Naive thymus-derived CD4-positive, alpha-beta T cell (primary cell): ENCODE data around the gene DNAJA2. TPM values are rescaled to one million over a fixed set of nuclear protein-coding genes. Genes with fewer than 3 reads are reported as not detected.

ENCODE experiments used
- ATAC-seq: fragments of 150-1000 bp; cut with Tn5 transposase; 2 replicates; pipeline ENCODE4 v1.10.0; 2021; ENCODE audit warnings: mild to moderate bottlenecking, moderate library complexity
- CTCF ChIA-PET: fragments of 350-600 bp; sonication (Branson Sonifier 250); formaldehyde crosslinking; loops from one replicate; lab custom pipeline; 2021; ENCODE audit warnings: antibody characterized with exemption; lab: Charles Lee
- POLR2A ChIA-PET: fragments of 350-600 bp; sonication (Branson Sonifier 250); formaldehyde crosslinking; loops from one replicate; lab custom pipeline; 2021; ENCODE audit warnings: antibody characterized with exemption, inconsistent platforms; lab: Charles Lee
- DNase-seq, 9 donors: peaks; one replicate each; pipeline versions ENCODE4 v3.0.0 to v3.0.0-alpha.2; 2020 to 2022; ENCODE audit warnings: mixed read lengths in 1 of 9
- H3K27ac ChIP-seq: one replicate; pipeline ENCODE4 v1.7.0; 2013; ENCODE audit warnings: mild to moderate bottlenecking, low read depth, low read length, moderate library complexity
- H3K27me3 ChIP-seq, 2 donors: one replicate each; pipeline ENCODE4 v1.7.0; 2013; ENCODE audit warnings: low read length in 2 of 2, mild to moderate bottlenecking in 2 of 2, moderate library complexity in 2 of 2; ENCODE audit not compliant: control insufficient read depth in 2 of 2, insufficient read depth in 2 of 2
- H3K36me3 ChIP-seq, 3 experiments: 1 replicate in 2 of 3; 2 replicates in 1 of 3; pipeline ENCODE4 v1.7.0; 2013; ENCODE audit warnings: low read length in 3 of 3, mild to moderate bottlenecking in 3 of 3, moderate library complexity in 1 of 3; ENCODE audit not compliant: insufficient read depth in 3 of 3, control insufficient read depth in 2 of 3
- H3K4me1 ChIP-seq, 2 donors: one replicate each; pipeline ENCODE4 v1.7.0; 2013; ENCODE audit warnings: low read length in 2 of 2, mild to moderate bottlenecking in 2 of 2, moderate library complexity in 1 of 2; ENCODE audit not compliant: control insufficient read depth in 2 of 2, insufficient read depth in 2 of 2
- H3K4me3 ChIP-seq: 2 replicates; pipeline ENCODE4 v1.7.0; 2013; ENCODE audit warnings: mild to moderate bottlenecking, low read length
- H3K9me3 ChIP-seq, 3 experiments: 1 replicate in 2 of 3; 2 replicates in 1 of 3; pipeline ENCODE4 v1.7.0; 2013; ENCODE audit warnings: low read length in 3 of 3; ENCODE audit not compliant: control insufficient read depth in 2 of 3
- H3K27ac Mint-ChIP-seq, 9 donors: one replicate each; pipeline ENCODE4 v1.8.0; 2020 to 2022; ENCODE audit warnings: mixed read lengths in 9 of 9, mild to moderate bottlenecking in 8 of 9, moderate library complexity in 5 of 9, inconsistent platforms in 2 of 9
- H3K27me3 Mint-ChIP-seq, 5 donors: one replicate each; pipeline ENCODE4 v1.8.0; 2021 to 2022; ENCODE audit warnings: mixed read lengths in 5 of 5, mild to moderate bottlenecking in 1 of 5
- H3K36me3 Mint-ChIP-seq, 5 donors: one replicate each; pipeline ENCODE4 v1.8.0; 2020 to 2022; ENCODE audit warnings: mixed read lengths in 5 of 5, mild to moderate bottlenecking in 3 of 5, inconsistent platforms in 1 of 5
- H3K4me1 Mint-ChIP-seq, 7 donors: one replicate each; pipeline ENCODE4 v1.8.0; 2020 to 2022; ENCODE audit warnings: mixed read lengths in 7 of 7, mild to moderate bottlenecking in 3 of 7, inconsistent platforms in 1 of 7
- H3K4me3 Mint-ChIP-seq, 10 donors: one replicate each; pipeline ENCODE4 v1.8.0; 2020 to 2022; ENCODE audit warnings: mild to moderate bottlenecking in 10 of 10, mixed read lengths in 10 of 10, moderate library complexity in 6 of 10, inconsistent platforms in 2 of 10
- H3K9me3 Mint-ChIP-seq, 11 donors: one replicate each; pipeline ENCODE4 v1.8.0; 2020 to 2022; ENCODE audit warnings: mixed read lengths in 11 of 11, mild to moderate bottlenecking in 4 of 11, inconsistent platforms in 1 of 11, moderate library complexity in 1 of 11
- intact Hi-C, 2 donors: fragments of 100-400 bp; cut with micrococcal nuclease; formaldehyde crosslinking; loops; one replicate each; pipeline ENCODE4 v1.15.1; 2023
- polyA plus RNA-seq, 2 donors: library from polyadenylated mRNA; unstranded; fragments of 300-500 nt; fragmentation: Illumina TruSeq; gene quantifications; one replicate each; pipeline ENCODE4 v1.2.3, GENCODE V29; 2021
- total RNA-seq, 6 experiments: library from RNA in 5 of 6; stranded (reverse) in 5 of 6; gene quantifications; 1 replicate in 5 of 6; 2 replicates in 1 of 6; pipeline ENCODE4 v1.2.3 and lab custom pipeline; 2021 to 2026

The DNAJA2 gene
- total RNA-seq (10 to 100 TPM; 59.4 to 73.3 (median 60.9) TPM), polyA plus RNA-seq (10 to 100 TPM; 69.2 to 98.2 TPM), total RNA-seq (lab: John Stamatoyannopoulos, UW) (98.3 reads per million, percentile 84 among the genes with 10 or more reads in this experiment)

DNA sequence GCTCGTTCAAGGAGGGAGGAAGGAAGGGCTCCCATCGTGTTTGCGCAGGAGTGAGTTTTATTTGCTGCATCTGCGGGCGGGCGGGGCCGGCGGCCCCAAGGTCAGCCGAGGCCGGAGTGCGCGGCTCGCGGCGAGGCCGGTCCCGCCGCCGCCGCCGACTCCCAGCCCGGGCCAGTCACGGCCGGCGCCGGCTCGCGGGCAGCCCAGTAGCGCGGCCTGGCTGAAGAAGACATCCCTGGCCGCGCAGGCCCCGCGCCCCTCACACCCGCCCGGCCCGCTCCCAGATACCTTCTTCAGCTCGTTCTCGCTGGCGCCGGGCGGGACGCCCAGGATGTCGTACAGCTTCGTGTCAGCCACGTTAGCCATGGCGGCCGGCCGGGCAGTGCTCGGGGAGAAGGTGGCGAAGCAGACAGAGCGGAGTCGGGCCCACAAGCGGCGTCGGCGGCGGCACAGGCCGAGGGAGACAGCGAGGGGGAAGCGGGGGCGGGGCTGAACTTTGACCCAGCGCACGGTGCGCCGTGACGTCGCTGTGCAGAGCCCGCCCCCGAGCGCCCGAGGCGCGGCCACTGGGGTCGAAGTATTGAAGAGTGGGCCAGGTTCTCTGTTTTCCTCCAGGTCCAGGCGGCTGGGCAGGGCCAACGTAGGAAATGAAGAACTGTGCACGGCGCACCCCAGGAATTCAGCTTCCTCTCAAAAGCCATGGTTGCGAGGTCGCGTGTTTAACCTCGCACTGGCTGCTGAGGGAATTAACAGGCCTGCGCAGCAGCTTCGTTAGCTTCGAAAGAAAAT, at the start of gene DNAJA2:
TSS of gene DNAJA2 (minus strand) at position 468 of the 789 bp plus-strand sequence. CDS start at position 366, 102 bp downstream.
- intact Hi-C loops: loop anchor here (1.0 to 10.0 kb wide), 20 partner anchors 12 to 1637 kb away; partner anchors contain the start of genes C16orf87 (in 2 of the 2), ITFG1 (in 2 of the 2), LONP2 (in 2 of the 2) and NETO2 (in 2 of the 2)
- Histone ChIP-seq H3K27ac (peak within 1 kb of the TSS; percentile 93), H3K36me3 (peaks cover 8 to 17% (median 12%) of the 10 kb centered on the region in 3 experiments), H3K4me3 (peak within 1 kb of the TSS; percentile 81), H3K9me3 (no peaks in the 10 kb centered on the region), H3K27me3 (no peaks in the 10 kb centered on the region), H3K4me1 (peaks cover 26 to 33% of the 10 kb centered on the region in 2 donors)
- CTCF ChIA-PET: interaction anchor here (1.2 kb wide), 2 partner anchors 64 to 119 kb away, joined by 3 to 6 read pairs; no protein-coding TSS in a partner anchor
- POLR2A ChIA-PET: interaction anchor here (0.6 to 3.5 kb wide), 19 partner anchors 10 to 1639 kb away, joined by 3 to 26 read pairs (median 5); partner anchors contain the start of genes C16orf87, ITFG1, N4BP1 and ORC6
- Mint-ChIP-seq H3K36me3 (peaks cover 0 to 24% (median 17%) of the 10 kb centered on the region in 5 donors), H3K4me1 (peaks cover 27 to 70% (median 51%) of the 10 kb centered on the region in 7 donors), H3K27ac (peak within 1 kb of the TSS; percentile 87 to 100 (median 99)), H3K4me3 (peak within 1 kb of the TSS; percentile 88 to 98 (median 95)), H3K27me3 (no peaks in the 10 kb centered on the region), H3K9me3 (no peaks in the 10 kb centered on the region)
- ATAC-seq (peak; percentile 98), DNase-seq (peak; percentile 86 to 95 (median 92))

DNA sequence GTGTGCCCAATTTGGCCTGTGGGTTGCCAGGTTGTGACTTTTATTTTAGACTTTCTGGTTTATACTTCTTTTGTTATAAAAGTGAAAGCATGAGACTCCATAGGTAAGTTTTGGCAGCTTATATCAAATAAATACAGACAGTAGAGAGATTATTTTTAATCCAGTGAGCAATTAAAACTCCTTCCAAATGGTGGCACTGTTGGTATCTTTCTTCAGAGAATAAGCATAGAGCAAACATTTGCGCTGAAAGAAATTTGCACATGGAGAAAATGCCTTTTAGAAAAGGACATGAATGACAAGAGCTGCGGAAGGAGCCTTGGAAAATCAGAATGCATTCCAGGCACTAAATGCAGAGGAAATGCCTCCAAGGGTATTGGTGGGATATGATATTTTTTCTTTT, 46.1 kb upstream of the DNAJA2 start:
- no peak for ATAC-seq
- no peak overlapping the region for H3K4me3 Mint-ChIP-seq
- H3K27ac ChIP-seq: no peak overlapping the region
- H3K4me1 ChIP-seq: peaks cover 0 to 15% of the 10 kb centered on the region in 2 donors
- H3K36me3 ChIP-seq: no peaks in the 10 kb centered on the region
- no peak overlapping the region for H3K4me3 ChIP-seq
- H3K4me1 Mint-ChIP-seq: peaks cover 6 to 22% (median 11%) of the 10 kb centered on the region in 7 donors
- no peaks in the 10 kb centered on the region for H3K9me3 Mint-ChIP-seq
- DNase-seq: no peak
- ChIA-PET CTCF (no interaction called here), POLR2A (interaction anchor here (1.0 kb wide), 1 partner anchor 46 kb away, joined by 3 read pairs; the partner anchor contains the start of gene DNAJA2)
- no peak overlapping the region for H3K27ac Mint-ChIP-seq
- intact Hi-C loops: loop anchor here in 1 of 2 donors (2.0 kb wide), 1 partner anchor 47 kb away; the partner anchor contains the start of gene DNAJA2
- no peaks in the 10 kb centered on the region for H3K27me3 Mint-ChIP-seq
- H3K27me3 ChIP-seq: no peaks in the 10 kb centered on the region
- H3K9me3 ChIP-seq: no peaks in the 10 kb centered on the region
- H3K36me3 Mint-ChIP-seq: no peaks in the 10 kb centered on the region

DNA sequence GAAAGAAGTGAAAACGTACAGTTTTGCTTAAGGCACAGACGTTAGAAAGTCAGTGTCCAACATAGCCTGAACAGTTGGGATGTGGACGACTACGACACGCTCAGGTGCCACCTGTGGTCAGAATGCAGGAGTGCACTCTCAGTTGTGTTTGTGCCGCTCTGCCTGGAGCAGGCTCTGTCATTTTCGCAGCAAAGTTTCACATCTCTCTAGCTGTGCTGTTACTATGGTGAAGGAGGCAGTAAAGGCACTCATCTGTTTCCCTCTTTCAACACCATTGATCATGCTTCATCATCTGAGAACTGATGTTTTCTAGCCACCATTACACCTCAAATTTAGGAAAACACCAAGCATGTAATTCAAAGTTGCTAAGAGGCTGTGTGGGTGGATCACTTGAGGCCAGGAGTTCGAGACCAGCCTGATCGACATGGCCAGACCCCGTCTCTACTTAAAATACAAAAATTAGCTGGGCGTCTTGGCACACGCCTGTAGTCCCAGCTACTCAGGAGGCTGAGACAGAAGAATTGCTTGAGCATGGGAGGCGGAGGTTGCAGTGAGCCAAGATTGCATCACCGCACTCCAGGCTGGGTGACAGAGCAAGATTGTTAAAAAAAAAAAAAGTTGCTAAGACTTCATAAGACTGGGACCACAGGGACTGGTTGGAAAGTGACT, 44.9 kb upstream of the DNAJA2 start:
- H3K9me3 ChIP-seq: no peaks in the 10 kb centered on the region
- ChIA-PET POLR2A (no interaction called here), CTCF (no interaction called here)
- H3K4me1 Mint-ChIP-seq: peaks cover 6 to 22% (median 11%) of the 10 kb centered on the region in 7 donors
- no peak overlapping the region for H3K4me3 Mint-ChIP-seq
- H3K27me3 ChIP-seq: no peaks in the 10 kb centered on the region
- no peak overlapping the region for H3K4me3 ChIP-seq
- peaks cover 0 to 15% of the 10 kb centered on the region in 2 donors for H3K4me1 ChIP-seq
- peak; percentile 82 for ATAC-seq
- H3K36me3 Mint-ChIP-seq: no peaks in the 10 kb centered on the region
- H3K27me3 Mint-ChIP-seq: peaks cover 0 to 3% (median 0%) of the 10 kb centered on the region in 5 donors
- H3K36me3 ChIP-seq: no peaks in the 10 kb centered on the region
- H3K27ac ChIP-seq: no peak overlapping the region
- H3K9me3 Mint-ChIP-seq: no peaks in the 10 kb centered on the region
- no peak overlapping the region for H3K27ac Mint-ChIP-seq
- intact Hi-C loops: loop anchor here in 1 of 2 donors (1.0 to 2.0 kb wide), 2 partner anchors 46 to 71 kb away; partner anchors contain the start of gene DNAJA2
- peak in 3 of 9 donors; percentile 5 to 18 (median 10) for DNase-seq

GRCh38 chr16:47017636-47018035, 44.2 kb upstream of the DNAJA2 start:
- CTCF ChIA-PET: no interaction called here
- Histone ChIP-seq H3K27ac (no peak overlapping the region), H3K4me3 (no peak overlapping the region), H3K9me3 (no peaks in the 10 kb centered on the region), H3K36me3 (no peaks in the 10 kb centered on the region), H3K27me3 (no peaks in the 10 kb centered on the region), H3K4me1 (peaks cover 0 to 15% of the 10 kb centered on the region in 2 donors)
- no peak for DNase-seq
- Mint-ChIP-seq H3K4me3 (no peak overlapping the region), H3K36me3 (no peaks in the 10 kb centered on the region), H3K4me1 (peaks cover 6 to 22% (median 11%) of the 10 kb centered on the region in 7 donors), H3K9me3 (peaks cover 0 to under 1% (median 0%) of the 10 kb centered on the region in 11 donors), H3K27me3 (peaks cover 0 to 3% (median 0%) of the 10 kb centered on the region in 5 donors), H3K27ac (peak overlapping the region in 1 of 9 donors; percentile 66)
- no peak for ATAC-seq
- intact Hi-C loops: loop anchor here (1.0 to 2.0 kb wide), 3 partner anchors 43 to 70 kb away; partner anchors contain the start of gene DNAJA2 (in 1 of the 2)
- POLR2A ChIA-PET: no interaction called here

DNA sequence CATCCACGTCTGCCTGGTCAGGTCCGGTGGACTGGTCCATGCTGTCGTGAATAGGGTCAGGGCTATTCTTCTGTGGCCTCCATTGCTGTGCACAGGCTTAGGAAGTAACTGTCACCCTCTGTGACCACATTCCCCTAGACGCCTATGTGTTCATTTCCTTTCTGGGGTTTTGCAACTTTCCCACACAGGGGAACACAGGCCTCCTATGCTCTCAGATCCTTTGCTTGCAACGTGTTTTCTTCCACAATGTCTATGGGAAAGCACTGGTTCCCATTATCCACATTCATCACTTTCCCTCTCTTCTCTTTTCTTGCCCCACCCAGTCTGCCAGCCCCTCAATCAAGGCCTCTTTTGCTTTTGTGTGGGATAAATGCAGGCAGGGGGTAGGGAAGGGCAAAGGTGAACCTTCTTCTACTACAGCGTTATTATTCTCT, 43.2 kb upstream of the DNAJA2 start:
- peaks cover 0 to 2% (median 0%) of the 10 kb centered on the region in 11 donors for H3K9me3 Mint-ChIP-seq
- Histone ChIP-seq H3K36me3 (no peaks in the 10 kb centered on the region), H3K4me1 (peaks cover 0 to 15% of the 10 kb centered on the region in 2 donors), H3K27me3 (no peaks in the 10 kb centered on the region), H3K9me3 (no peaks in the 10 kb centered on the region), H3K27ac (no peak overlapping the region), H3K4me3 (no peak overlapping the region)
- H3K27ac Mint-ChIP-seq: peak overlapping the region in 4 of 9 donors; percentile 0 to 46 (median 10)
- DNase-seq: peak in 1 of 9 donors; percentile 29
- H3K36me3 Mint-ChIP-seq: no peaks in the 10 kb centered on the region
- CTCF ChIA-PET: interaction anchor here (0.7 kb wide), 1 partner anchor 66 kb away, joined by 3 read pairs; no protein-coding TSS in a partner anchor
- intact Hi-C loops: loop anchor here in 1 of 2 donors (2.0 kb wide), 1 partner anchor 42 kb away; no protein-coding TSS in a partner anchor
- H3K4me1 Mint-ChIP-seq: peaks cover 6 to 22% (median 11%) of the 10 kb centered on the region in 7 donors
- ATAC-seq: peak; percentile 90
- POLR2A ChIA-PET: no interaction called here
- peaks cover 0 to 3% (median 0%) of the 10 kb centered on the region in 5 donors for H3K27me3 Mint-ChIP-seq
- H3K4me3 Mint-ChIP-seq: peak overlapping the region in 1 of 10 donors; percentile 29

DNA sequence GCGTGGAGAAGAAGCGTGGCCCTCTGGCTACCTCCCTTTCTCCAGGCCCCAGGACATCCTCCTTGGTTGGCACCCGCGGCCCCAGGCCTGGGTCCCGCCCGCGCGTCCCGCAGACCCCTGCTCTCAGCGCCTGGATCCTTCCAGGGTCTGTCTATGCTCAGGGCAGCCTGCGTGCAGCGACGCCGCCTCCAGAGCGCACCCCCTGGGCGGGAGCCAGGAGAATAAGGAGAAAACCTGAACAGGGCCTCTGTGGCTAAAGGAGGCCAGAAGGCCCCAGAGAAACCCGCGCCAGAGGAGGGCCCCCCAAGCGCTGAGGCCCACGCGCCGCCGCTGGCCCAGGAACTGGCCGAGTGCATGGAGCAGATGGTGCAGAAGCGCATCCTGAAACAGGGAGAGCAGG, 40.4 kb upstream of the DNAJA2 start:
- POLR2A ChIA-PET: no interaction called here
- H3K4me3 ChIP-seq: no peak overlapping the region
- peaks cover 0 to 15% of the 10 kb centered on the region in 2 donors for H3K4me1 ChIP-seq
- Mint-ChIP-seq H3K4me1 (peaks cover 6 to 22% (median 11%) of the 10 kb centered on the region in 7 donors), H3K36me3 (no peaks in the 10 kb centered on the region), H3K27ac (no peak overlapping the region), H3K27me3 (peaks cover 0 to 3% (median 0%) of the 10 kb centered on the region in 5 donors), H3K9me3 (peaks cover 0 to 2% (median 0%) of the 10 kb centered on the region in 11 donors), H3K4me3 (no peak overlapping the region)
- intact Hi-C loops: no loop called here
- DNase-seq (no peak), ATAC-seq (no peak)
- H3K36me3 ChIP-seq: no peaks in the 10 kb centered on the region
- CTCF ChIA-PET: no interaction called here
- H3K9me3 ChIP-seq: no peaks in the 10 kb centered on the region
- H3K27ac ChIP-seq: no peak overlapping the region
- H3K27me3 ChIP-seq: no peaks in the 10 kb centered on the region
